ENCODE data around the gene P2RY2. TPM values are rescaled to one million over a fixed set of nuclear protein-coding genes. Genes with fewer than 3 reads are reported as not detected.

P2RY2 gene
- total RNA-seq, 1 donor from 2014 or later, result 18.3 TPM

DNA sequence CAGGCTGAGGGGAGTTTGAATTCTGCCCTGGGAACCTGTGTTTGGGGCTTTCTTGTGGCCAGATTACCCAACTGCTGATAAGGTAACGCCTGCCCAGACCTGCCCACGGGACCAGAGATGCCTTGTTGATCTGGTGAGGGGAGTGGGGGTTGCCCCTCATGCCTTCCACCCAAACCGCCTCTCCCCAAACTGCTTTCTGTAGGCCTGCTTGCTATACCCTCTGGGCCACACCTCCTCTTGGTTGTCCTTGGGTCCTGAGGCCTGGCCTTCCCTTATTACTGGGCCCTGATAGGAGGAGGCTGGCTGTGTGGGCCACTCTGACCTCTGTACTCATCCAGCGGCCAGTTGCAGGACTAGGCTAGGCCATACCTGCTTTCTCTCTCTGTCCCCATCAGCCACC, 3.4 kb downstream of the P2RY2 start:
- H3K27ac ChIP-seq, result no peak overlapping the region
- TF ChIP-seq, protein P1, sequence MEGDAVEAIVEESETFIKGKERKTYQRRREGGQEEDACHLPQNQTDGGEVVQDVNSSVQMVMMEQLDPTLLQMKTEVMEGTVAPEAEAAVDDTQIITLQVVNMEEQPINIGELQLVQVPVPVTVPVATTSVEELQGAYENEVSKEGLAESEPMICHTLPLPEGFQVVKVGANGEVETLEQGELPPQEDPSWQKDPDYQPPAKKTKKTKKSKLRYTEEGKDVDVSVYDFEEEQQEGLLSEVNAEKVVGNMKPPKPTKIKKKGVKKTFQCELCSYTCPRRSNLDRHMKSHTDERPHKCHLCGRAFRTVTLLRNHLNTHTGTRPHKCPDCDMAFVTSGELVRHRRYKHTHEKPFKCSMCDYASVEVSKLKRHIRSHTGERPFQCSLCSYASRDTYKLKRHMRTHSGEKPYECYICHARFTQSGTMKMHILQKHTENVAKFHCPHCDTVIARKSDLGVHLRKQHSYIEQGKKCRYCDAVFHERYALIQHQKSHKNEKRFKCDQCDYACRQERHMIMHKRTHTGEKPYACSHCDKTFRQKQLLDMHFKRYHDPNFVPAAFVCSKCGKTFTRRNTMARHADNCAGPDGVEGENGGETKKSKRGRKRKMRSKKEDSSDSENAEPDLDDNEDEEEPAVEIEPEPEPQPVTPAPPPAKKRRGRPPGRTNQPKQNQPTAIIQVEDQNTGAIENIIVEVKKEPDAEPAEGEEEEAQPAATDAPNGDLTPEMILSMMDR (IDR thresholded peaks at IDR 0.05), result no peak
- peak in 1 of 2 donors; percentile 7 for DNase-seq (ENCODE audit: low spot score in 2 of 2)
- peaks cover 2 to 3% of the 10 kb centered on the region in 2 donors for H3K4me1 ChIP-seq
- no peaks in the 10 kb centered on the region for H3K27me3 ChIP-seq
- H3K36me3 ChIP-seq, result no peaks in the 10 kb centered on the region
- intact Hi-C loops (cut with DNase I), result no loop called here
- H3K4me3 ChIP-seq, result no peak overlapping the region
- no peaks in the 10 kb centered on the region for H3K9me3 ChIP-seq

DNA sequence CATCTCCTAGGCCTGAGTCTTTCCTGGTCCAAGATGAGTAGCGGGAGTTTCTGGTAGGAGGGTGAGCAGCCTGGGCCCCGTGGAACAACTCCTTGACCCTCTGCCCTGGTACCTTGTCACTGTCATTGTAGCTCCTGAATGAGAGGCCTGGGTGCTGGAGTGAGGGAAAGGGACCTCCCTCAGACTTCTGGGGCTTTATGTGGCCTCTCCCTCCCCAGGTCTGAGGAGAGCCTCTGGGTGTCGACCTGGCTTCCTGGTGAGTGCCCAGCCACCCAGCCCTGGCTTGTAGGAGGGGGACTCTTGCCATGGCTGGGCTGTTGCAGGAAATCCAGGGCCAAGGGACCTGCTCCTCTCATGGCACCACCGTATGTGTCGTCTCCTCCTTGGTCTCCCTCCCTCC, 3.9 kb downstream of the P2RY2 start:
- H3K9me3 ChIP-seq, result no peaks in the 10 kb centered on the region
- H3K4me3 ChIP-seq, result no peak overlapping the region
- TF ChIP-seq, protein P1 (IDR thresholded peaks at IDR 0.05), result no peak
- H3K27ac ChIP-seq, result no peak overlapping the region
- H3K4me1 ChIP-seq, result peaks cover 2 to 3% of the 10 kb centered on the region in 2 donors
- no peaks in the 10 kb centered on the region for H3K36me3 ChIP-seq
- no peaks in the 10 kb centered on the region for H3K27me3 ChIP-seq
- DNase-seq (ENCODE audit: low spot score in 2 of 2), result no peak
- intact Hi-C loops (cut with DNase I), result no loop called here

DNA sequence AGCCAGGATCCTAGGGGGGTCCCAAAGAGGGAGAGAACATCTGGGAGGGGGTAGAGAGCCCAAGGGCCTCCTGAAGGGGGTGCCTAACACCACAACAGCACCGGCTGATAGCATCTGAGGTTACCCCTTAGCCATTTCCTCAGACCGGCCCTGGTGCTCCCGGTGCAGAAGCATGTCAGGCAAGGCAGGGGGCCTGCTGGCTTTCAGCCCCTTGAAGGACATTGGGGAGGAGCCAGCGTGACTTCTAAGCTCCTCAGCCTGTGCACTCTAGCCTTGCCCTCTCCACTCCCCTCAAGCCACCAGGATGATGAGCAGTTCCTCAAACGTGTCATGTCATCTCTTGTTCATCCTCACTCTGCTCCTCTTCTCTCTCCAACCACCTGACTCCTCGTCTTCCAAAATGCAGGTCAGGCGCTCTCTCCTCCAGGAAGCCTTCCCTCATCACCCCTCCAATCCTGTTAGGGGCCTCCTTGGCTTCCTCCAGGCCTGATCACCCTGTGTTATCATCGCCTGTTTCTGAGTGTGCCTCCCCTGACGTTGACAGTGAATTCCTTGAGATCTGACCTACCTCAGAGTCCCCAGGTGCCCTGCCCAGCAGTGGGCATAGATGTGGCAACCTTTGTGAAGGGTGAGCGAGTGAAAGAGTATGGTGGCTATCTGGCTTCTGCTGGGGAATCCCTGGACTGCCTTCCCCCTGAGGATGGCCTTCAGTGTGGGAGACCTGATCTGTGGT, 6.1 kb downstream of the P2RY2 start:
- intact Hi-C loops (cut with DNase I), result no loop called here
- Histone ChIP-seq H3K4me1 (no peaks in the 10 kb centered on the region), H3K27me3 (no peaks in the 10 kb centered on the region), H3K27ac (no peak overlapping the region), H3K9me3 (no peaks in the 10 kb centered on the region), H3K4me3 (no peak overlapping the region), H3K36me3 (no peaks in the 10 kb centered on the region)
- DNase-seq (ENCODE audit: low spot score in 2 of 2), result peak in 1 of 2 donors; percentile 1
- TF ChIP-seq, protein P1 (IDR thresholded peaks at IDR 0.05), result no peak

DNA sequence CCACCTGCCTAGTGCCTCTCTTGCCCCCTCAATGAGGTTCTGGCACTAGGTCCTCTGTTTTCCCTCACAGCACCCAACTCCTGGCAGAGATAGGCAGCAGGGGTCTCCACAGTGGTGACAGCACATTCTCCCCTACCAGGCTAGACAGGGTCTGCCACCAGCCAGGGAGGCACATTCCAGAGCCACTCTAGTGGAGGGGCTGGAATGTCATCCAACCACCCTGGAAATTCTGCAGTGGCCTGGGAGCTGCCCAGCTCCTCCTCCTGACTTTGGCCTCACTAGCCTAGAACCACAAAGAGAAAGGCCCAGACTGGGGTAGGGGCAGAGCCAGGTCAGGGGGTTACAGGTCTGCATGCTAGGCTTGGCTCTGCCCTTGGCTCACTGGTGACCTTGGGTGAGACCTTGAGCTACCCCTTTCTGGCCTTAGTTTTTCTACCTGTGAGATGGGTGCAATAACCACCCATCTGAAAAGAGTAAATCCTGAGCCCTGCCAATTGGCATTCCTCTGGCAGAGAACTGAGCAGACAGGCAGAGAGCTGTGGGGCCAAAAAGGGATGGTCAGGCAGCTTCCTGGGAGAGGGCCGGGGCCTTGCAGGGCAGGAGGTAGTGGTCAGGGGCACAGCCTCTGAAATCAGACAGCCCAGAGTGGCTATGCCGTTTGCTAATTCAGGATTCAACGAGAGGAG, 7.1 kb downstream of the P2RY2 start:
- no peak for DNase-seq (ENCODE audit: low spot score in 2 of 2)
- H3K9me3 ChIP-seq, result no peaks in the 10 kb centered on the region
- TF ChIP-seq, protein P1 (IDR thresholded peaks at IDR 0.05), result no peak
- intact Hi-C loops (cut with DNase I), result no loop called here
- H3K27me3 ChIP-seq, result no peaks in the 10 kb centered on the region
- no peak overlapping the region for H3K4me3 ChIP-seq
- H3K36me3 ChIP-seq, result no peaks in the 10 kb centered on the region
- H3K4me1 ChIP-seq, result no peaks in the 10 kb centered on the region
- H3K27ac ChIP-seq, result no peak overlapping the region

DNA sequence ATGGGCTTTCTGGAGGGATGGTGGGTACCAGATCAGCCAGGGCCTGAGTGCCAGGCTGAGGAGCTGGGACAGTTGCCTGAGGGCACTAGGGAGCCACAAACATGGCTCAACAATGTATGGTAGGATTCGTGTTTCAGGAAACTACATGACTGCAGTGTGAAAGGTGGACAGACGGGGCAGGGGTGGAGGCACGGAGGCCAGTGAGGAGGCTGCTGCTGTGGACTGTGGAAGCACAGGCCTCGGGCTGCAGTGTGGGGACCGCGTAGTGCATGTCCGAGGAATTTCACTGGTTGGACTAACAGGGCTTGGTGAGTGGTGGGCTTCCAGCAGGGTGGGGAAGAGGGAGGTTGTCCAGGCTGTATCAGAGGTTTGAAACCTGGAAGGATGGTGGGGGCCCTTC, 7.8 kb downstream of the P2RY2 start:
- TF ChIP-seq, protein P1 (IDR thresholded peaks at IDR 0.05), result no peak
- H3K27ac ChIP-seq, result no peak overlapping the region
- H3K4me3 ChIP-seq, result no peak overlapping the region
- no peaks in the 10 kb centered on the region for H3K4me1 ChIP-seq
- DNase-seq (ENCODE audit: low spot score in 2 of 2), result peak in 1 of 2 donors; percentile 2
- intact Hi-C loops (cut with DNase I), result no loop called here
- H3K36me3 ChIP-seq, result no peaks in the 10 kb centered on the region
- H3K9me3 ChIP-seq, result no peaks in the 10 kb centered on the region
- H3K27me3 ChIP-seq, result no peaks in the 10 kb centered on the region

Measured in ascending aorta (tissue), 2 donors.